ENCODE measurements around the gene CABLES1.
"Not testable (repeated sequence)": the region's sequence is repeated elsewhere in the genome, so short reads cannot be mapped to it uniquely, and the experiment has no call there.

CABLES1 gene

DNA sequence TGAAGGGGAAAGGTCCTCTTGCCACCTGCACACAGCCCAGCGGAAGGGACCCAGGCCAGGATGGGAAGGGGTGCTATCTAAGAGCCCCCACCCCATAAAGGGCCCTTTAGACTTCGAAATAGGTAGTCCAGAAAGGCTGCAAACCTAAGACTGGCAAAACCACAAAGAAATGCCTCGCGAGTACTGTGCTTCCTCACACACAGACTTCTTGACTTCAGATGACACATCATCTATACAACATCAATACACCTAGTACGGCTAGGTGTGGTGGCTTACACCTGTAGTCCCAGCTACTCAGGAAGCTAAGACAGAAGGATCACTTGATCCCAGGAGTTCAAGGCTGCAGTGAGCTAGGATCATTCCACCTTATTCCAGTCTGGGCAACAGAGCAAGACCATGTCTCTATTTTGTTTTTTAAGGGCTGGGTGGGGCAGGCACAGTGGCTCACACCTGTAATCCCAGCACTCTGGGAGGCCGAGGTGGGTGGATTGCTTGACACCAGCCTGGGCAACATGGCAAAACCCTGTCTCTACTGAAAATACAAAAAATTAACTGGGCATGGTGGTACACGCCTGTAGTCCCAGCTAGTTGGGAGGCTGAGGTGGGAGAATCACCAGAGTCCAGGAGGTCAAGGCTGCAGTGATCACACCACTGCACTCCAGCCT, 125.8 kb downstream of the CABLES1 start:
- DNase-seq (ENCODE audit: low read depth in 1 of 2, low spot score in 1 of 2): no peak

GRCh38 chr18:23263551-23264235, 128.4 kb downstream of the CABLES1 start:
- no peak for DNase-seq (ENCODE audit: low read depth in 1 of 2, low spot score in 1 of 2)

DNA sequence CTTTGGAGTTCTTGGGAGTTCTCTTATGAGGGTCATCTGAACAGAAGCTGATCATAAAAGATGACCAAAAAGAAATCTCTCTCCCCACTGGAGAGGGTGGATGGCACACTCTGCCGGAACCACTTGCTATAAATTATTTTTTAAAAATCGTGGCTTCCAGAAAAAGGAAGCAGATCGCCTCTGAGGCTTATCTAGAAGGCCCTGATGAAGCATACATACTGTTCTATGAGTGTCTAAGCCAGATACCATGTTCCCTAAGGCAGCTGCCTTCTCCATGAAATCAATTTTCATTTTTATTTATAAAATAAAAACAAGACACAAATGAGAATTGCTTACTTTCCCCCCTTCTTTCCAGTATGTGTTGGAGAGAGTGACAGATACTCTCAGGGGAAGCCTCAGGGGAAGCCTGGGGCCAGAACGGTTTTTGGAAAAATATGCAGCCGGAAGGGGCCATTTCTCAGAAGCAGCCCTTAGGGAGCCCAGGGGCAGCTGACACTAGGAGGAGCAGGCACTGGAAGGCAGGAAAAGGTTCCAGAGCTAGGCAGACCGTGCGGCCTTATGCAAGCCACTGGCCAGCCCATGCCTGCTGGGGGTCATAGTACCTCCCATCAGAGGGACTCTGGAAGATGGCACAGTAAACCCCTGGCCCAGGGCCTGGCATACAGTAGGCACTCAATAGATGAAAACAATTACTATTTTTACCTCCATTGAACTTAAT, 130.6 kb downstream of the CABLES1 start:
- no peak for DNase-seq (ENCODE audit: low read depth in 1 of 2, low spot score in 1 of 2)

DNA sequence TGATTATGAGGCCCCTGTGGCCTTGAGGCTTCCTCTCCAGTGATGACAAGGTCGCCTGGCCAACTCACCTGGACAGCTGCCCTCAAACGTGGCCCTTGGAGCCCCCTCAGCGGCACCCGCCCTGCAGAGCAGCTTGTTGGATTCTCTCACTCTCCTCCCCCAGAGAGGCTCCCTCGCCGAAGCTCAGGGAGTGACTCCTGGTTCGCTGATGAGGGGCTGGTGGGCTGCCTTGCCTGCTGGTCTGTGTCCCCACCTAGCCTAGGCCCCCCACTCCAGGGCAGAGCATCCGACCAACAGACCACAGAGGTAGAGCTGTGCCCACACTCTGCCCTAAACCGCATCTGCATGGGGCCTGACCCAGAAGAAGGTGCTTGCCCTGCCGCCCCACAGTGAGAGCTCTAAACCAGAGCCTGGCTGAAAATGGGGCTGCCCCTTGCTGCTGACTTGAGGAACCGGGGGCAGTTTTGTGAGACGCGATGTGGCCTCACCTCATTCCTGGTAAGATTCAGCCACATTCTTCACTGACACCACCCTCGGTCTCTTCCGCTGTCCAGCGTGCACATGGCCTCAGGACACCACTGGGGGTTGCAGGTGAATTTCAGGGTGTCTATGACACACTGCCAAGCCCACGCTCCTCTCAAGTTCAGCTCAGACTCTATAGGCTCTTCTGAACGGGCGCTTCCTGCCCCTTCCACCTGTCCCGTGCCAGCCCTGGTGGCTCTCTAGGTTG, 131.6 kb downstream of the CABLES1 start:
- no peak for DNase-seq (ENCODE audit: low read depth in 1 of 2, low spot score in 1 of 2)

DNA sequence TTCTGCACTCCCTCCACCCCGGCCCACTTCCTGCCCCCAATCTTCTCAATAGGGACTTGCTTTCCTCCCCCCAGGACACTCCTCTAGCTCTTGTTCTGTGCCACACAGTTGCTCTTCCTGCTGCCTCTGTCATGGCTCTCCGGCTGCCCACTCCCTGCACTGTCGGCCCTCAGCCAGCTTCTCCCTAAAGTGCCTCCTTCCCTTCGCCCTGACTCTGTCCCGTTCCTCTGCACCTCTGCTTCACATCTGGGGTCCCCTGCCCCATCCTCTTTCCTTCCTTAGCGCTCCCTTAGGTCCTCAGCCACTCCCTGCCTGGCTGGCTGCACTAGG, 132.1 kb downstream of the CABLES1 start:
- no peak for DNase-seq (ENCODE audit: low read depth in 1 of 2, low spot score in 1 of 2)

DNA sequence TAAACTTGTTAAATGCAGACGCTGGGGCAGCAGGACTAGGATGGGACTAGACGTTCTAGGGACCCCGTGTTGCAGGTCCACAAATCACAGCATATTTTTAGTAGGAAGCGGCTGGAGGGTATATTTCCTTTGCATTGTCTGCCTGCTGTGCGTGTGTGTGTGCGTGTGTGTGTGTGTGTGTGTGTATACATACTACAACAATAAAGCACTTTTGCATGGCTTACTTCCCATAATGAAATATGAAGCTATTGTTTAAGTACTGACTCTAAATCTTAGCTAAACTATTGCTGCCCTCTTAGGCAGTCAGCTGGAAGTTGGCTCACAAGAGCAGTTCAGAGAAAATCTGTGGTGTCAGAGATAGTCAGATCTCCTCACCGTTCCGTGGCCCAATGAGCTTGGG, 133.4 kb downstream of the CABLES1 start:
- DNase-seq (ENCODE audit: low read depth in 1 of 2, low spot score in 1 of 2): no peak

- not testable (repeated sequence) for DNase-seq (ENCODE audit: low read depth in 1 of 2, low spot score in 1 of 2)
Measured at GRCh38 chr18:23269068-23269467, 133.8 kb downstream of the CABLES1 start.

- DNase-seq (ENCODE audit: low read depth in 1 of 2, low spot score in 1 of 2): no peak
Measured at GRCh38 chr18:23269928-23270327, 134.6 kb downstream of the CABLES1 start.

- DNase-seq (ENCODE audit: low read depth in 1 of 2, low spot score in 1 of 2): no peak
Measured at GRCh38 chr18:23270986-23271680, 135.8 kb downstream of the CABLES1 start.

GRCh38 chr18:23272498-23273232, 137.4 kb downstream of the CABLES1 start:
- DNase-seq (ENCODE audit: low read depth in 1 of 2, low spot score in 1 of 2): no peak

GRCh38 chr18:23273443-23273966, 138.2 kb downstream of the CABLES1 start:
- DNase-seq (ENCODE audit: low read depth in 1 of 2, low spot score in 1 of 2): no peak

GRCh38 chr18:23274638-23275482, 139.6 kb downstream of the CABLES1 start:
- DNase-seq (ENCODE audit: low read depth in 1 of 2, low spot score in 1 of 2): no peak

DNA sequence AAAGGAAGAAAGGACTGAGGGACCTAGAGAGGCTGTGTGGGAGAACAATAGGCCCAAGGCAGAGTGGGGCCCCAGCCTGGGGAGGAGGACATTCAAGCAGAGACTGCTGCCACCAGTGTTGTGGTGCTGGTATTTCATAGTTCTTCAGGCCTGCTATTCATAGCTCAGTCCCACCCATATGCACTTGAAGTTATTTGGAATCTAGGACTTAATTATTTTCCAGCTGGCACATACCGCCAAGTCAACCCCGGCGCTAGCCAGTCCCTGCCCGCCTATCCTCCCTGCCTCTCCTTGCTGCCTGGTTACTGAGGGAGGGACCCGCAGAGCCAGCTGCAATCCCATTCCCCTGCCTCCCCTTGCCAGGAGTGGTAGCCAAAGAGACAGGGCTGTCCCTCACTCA, 141.2 kb downstream of the CABLES1 start:
- no peak for DNase-seq (ENCODE audit: low read depth in 1 of 2, low spot score in 1 of 2)

- DNase-seq (ENCODE audit: low read depth in 1 of 2, low spot score in 1 of 2): no peak
Measured at GRCh38 chr18:23277399-23277798, 142.1 kb downstream of the CABLES1 start.

- no peak for DNase-seq (ENCODE audit: low read depth in 1 of 2, low spot score in 1 of 2)
Measured at GRCh38 chr18:23279931-23280330, 144.6 kb downstream of the CABLES1 start.

DNA sequence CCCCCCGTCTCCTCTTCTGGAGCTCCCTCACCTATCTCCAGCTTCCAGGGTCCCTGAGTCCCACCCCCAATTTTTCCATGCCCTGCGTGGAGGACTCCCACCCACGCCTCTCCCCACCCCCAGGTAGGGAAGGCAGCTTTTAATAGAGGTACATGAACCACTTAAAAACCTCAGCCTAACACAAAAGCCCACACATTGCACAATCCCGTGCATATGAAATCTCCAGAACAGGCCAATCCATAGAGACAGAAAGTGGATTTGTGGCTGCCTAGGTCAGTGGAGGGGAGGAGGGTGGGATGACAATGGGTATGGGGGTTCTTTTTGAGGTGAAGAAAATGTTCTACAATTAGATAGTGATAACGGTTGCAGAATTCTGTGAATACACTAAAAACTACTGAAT, 145.6 kb downstream of the CABLES1 start:
- DNase-seq (ENCODE audit: low read depth in 1 of 2, low spot score in 1 of 2): no peak

- DNase-seq (ENCODE audit: low read depth in 1 of 2, low spot score in 1 of 2): no peak
Measured at GRCh38 chr18:23281626-23282436, 146.5 kb downstream of the CABLES1 start.

DNA sequence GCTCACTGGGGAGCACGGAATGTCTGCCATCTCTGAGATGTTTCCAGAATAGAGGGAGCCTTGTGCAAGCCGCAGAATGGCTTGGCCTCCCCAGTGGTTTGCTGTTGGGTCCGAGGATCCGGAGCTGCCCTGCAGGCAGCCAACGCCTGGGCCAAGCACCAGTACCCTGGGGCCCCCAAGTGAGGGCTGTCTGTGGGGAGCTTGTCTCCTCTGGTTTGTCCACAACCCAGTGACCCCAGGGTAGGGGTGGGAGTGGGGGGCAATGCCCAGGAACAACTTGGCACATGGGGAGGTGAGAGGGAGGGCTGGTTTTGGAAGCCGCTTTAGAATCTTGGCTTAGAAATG, 147.1 kb downstream of the CABLES1 start:
- no peak for DNase-seq (ENCODE audit: low read depth in 1 of 2, low spot score in 1 of 2)
